Measurements from ENCODE around the gene PDIK1L.
"Not testable (repeated sequence)": the region's sequence is repeated elsewhere in the genome, so short reads cannot be mapped to it uniquely, and the experiment has no call there.

Gene PDIK1L

GRCh38 chr1:26090893-26091292 is 20.7 kb upstream of the PDIK1L start:
- DNase-seq (ENCODE audit: low spot score) = no peak

GRCh38 chr1:26092422-26092821 is 19.2 kb upstream of the PDIK1L start:
- no peak for DNase-seq (ENCODE audit: low spot score)

GRCh38 chr1:26093569-26093968 is 18.1 kb upstream of the PDIK1L start:
- DNase-seq (ENCODE audit: low spot score) = not testable (repeated sequence)

GRCh38 chr1:26094076-26094669 is 17.5 kb upstream of the PDIK1L start:
- DNase-seq (ENCODE audit: low spot score) = no peak

GRCh38 chr1:26094677-26095383 is 16.8 kb upstream of the PDIK1L start:
- peak; percentile 71 for DNase-seq (ENCODE audit: low spot score)

GRCh38 chr1:26096471-26096870 is 15.2 kb upstream of the PDIK1L start:
- no peak for DNase-seq (ENCODE audit: low spot score)

DNA sequence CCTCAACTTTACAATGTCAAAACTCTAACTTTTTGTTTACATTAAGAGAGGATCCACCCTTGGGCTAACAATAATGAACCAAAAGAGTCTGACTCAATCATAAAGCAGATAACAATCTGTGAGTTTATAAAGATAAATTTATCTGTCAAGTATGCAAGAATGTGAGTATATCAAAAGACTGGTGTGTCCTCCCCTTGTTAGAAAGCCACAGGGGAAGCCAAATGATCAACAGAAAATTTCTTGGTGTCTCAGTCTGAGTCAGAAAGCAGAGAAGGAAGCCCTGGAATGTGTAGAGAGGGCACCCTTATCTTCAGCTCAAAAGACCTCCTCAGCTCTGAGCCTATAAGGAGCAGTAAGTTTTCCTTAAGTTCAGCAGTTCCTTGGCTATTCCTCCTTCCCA is 13.9 kb upstream of the PDIK1L start:
- no peak for DNase-seq (ENCODE audit: low spot score)

DNA sequence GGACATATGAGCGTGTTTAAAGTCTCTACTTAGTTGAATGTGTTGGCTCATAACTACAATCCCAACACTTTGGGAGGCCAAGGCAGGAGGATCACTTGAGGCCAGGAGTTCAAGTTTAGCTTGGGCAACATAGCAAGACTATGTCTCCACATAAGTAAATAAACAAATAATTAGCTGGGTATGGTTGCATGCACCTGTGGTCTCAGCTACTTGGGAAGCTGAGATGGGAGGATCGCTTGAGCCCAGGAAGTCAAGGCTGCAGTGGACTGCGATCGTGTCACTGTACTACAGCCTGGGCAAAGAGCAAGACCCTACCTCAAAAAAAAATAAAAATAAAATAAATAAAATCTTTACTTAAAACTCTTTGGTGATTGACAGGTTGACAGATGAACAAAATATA is 13.0 kb upstream of the PDIK1L start:
- DNase-seq (ENCODE audit: low spot score) = no peak

DNA sequence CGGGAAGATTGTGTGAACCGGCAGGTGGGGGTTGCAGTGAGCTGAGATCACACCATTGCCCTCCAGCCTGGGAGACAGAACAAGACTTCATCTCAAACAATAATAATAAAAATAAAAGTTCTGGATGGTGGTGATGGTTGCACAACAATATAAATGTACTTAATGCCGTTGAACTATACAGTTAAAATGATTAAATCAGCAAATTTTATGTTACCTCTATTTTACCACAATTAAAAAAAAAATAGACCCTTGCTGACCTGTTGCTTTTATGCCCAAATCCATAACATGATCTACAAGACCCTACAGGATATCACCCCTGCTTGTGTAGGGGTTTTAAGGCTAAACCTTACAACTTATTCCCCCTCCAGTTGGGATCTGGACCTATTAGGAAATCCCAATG is 11.8 kb upstream of the PDIK1L start:
- DNase-seq (ENCODE audit: low spot score) = no peak

GRCh38 chr1:26100204-26100603 is 11.4 kb upstream of the PDIK1L start:
- not testable (repeated sequence) for DNase-seq (ENCODE audit: low spot score)

DNA sequence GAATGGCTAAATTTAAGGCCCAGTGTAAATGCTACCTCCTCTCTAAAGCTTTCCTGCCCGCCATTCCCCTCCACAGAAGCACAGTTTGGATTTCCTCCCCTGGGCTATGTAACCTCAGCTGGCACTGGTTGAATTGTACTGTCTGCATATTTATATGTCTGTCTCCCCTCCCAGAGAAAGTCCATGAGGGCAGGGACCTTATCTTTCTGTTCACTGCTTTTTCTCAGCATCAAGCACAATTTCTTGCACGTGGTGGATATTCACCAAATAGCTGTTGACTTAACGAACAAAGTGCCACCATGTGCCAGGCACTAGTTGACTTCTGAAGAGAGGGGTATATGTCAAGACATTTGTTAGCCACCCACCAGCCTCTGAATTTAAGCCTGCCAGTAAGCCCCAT is 9.5 kb upstream of the PDIK1L start:
- no peak for DNase-seq (ENCODE audit: low spot score)

GRCh38 chr1:26102526-26102925 is 9.1 kb upstream of the PDIK1L start:
- peak; percentile 25 for DNase-seq (ENCODE audit: low spot score)

DNA sequence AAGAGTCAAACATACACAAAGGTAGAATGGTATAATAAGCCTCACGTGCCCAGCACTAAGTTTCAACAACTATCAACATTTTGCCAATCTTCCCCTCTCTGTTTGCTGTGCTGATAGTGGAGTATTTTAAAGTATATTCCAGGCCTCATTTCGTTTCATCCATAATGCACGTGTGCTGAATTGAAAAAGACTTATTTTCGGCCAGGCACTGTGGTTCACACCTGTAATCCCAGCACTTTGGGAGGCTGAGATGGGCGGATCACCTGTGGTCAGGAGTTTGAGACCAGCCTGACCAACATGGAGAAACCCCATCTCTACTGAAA is 6.4 kb upstream of the PDIK1L start:
- not testable (repeated sequence) for DNase-seq (ENCODE audit: low spot score)

DNA sequence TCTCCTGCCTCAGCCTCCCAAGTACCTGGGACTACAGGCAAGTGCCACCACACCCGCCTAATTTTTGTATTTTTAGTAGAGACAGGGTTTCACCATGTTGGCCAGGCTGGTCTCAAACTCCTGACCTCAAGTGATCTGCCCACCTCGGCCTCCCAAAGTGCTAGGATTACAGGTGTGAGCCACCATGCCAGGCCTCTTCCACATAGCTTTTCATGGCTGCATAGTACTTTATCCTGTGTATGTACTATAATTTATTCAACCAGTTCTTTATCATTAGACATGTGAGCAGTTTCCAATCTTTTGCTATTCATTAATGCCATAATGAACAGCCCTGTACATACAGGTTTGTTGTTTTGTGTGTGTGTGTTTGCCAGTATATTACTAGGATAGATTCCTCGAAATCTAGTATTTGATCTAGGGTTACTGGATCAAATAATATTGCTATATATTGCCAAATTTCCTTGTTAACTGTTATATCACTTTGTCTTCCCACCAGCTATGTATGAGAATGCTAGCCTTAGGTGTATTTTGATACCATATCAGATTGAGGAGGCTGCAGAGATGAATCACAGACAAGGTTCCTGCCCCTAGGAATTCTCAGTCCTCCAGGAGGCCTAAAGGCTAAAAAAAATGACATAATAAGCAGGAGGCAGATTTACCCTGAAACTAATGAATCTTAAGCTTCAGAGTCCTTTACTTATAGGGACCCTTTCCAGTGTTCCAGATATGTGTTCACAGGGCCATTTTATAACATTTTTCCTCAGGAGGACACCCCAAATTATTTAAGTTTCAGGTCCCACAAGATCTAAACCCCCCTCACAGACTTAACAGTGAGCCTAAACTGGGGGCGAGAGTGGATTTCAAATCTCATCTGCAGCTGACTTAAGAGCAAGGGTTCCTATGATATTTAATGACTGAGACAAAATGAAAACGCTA is 2.1 kb upstream of the PDIK1L start:
- DNase-seq (ENCODE audit: low spot score) = no peak

GRCh38 chr1:26110731-26111529 is 694 bp upstream of the PDIK1L start:
- DNase-seq (ENCODE audit: low spot score) = peak; percentile 90

- DNase-seq (ENCODE audit: low spot score) = no peak
Observed at GRCh38 chr1:26112407-26112775, 767 bp downstream of the PDIK1L start.

GRCh38 chr1:26114165-26114927 is 2.7 kb downstream of the PDIK1L start:
- no peak for DNase-seq (ENCODE audit: low spot score)

- DNase-seq (ENCODE audit: low spot score) = no peak
Observed at GRCh38 chr1:26119892-26120608, 8.4 kb downstream of the PDIK1L start.

GRCh38 chr1:26121854-26122773 is 10.5 kb downstream of the PDIK1L start:
- no peak for DNase-seq (ENCODE audit: low spot score)

Measured in ecto neural progenitor cell (in vitro differentiated cells).